HCT116 (cell line): ENCODE measurements around the gene S100G. TPM values are rescaled to one million over a fixed set of nuclear protein-coding genes. Genes with fewer than 3 reads are reported as not detected.

Source experiments
- ATAC-seq: fragments of 200-7000 bp; cut with Tn5 transposase; 2 replicates; pipeline ENCODE4 v1.9.1; 2020; ENCODE audit warnings: mild to moderate bottlenecking, moderate library complexity
- BruUV-seq: library from RNA; stranded (reverse); fragments of 400-500 nt; replicated peaks from 2 replicates; lab custom pipeline; 2021; lab: Mats Ljungman, UMichigan
- CTCF ChIA-PET: fragments of 300-600 bp; sonication (Branson Sonifier 250); formaldehyde crosslinking; loops from one replicate; lab custom pipeline; 2021; ENCODE audit warnings: antibody characterized with exemption; lab: Charles Lee
- POLR2A ChIA-PET: fragments of 300-600, 350-600 bp; sonication (Branson Sonifier 250); formaldehyde crosslinking; loops from one replicate; lab custom pipeline; 2021; ENCODE audit warnings: antibody characterized with exemption; lab: Charles Lee
- RAD21 ChIA-PET, 2 experiments: fragments of 300-600 bp; sonication (Branson Sonifier 250); formaldehyde crosslinking; loops; one replicate each; lab custom pipeline; 2023; ENCODE audit warnings: low total read pairs in 2 of 2; ENCODE audit not compliant: uncharacterized antibody in 2 of 2, unreplicated experiment in 2 of 2, low non-redundant PET in 1 of 2; lab: Charles Lee
- DNase-seq: peaks from one replicate; pipeline ENCODE4 v3.0.0-alpha.2; 2010; ENCODE audit warnings: low read depth, low spot score
- H2AFZ ChIP-seq: fragments of 200-600 bp; shearing (Covaris generic), sonication (generic); 2 replicates; pipeline ENCODE4 v1.6.1; 2017; ENCODE audit warnings: low read depth, mixed run types, mixed read lengths, antibody characterized with exemption, low read length; ENCODE audit not compliant: poor library complexity, severe bottlenecking
- H3K27ac ChIP-seq: 2 replicates; pipeline ENCODE4 v1.5.1; 2012; ENCODE audit warnings: low read depth, low read length
- H3K27me3 ChIP-seq: fragments of 200-600 bp; sonication (generic); 2 replicates; pipeline ENCODE4 v1.6.1; 2016; ENCODE audit warnings: mixed run types, low read length, mixed read lengths; ENCODE audit not compliant: insufficient read depth
- H3K36me3 ChIP-seq, 2 experiments: fragments of 200-500 bp in 1 of 2; fragments of 200-600 bp in 1 of 2; sonication (Bioruptor generic) in 1 of 2; sonication (generic) in 1 of 2; 2 replicates each; pipeline versions ENCODE4 v1.5.1 to v1.6.1; 2014 to 2016; ENCODE audit warnings: low read length in 2 of 2, inconsistent platforms in 1 of 2, mixed read lengths in 1 of 2, mixed run types in 1 of 2; ENCODE audit not compliant: insufficient read depth in 2 of 2, control insufficient read depth in 1 of 2
- H3K4me1 ChIP-seq, 2 experiments: fragments of 200-600 bp in 1 of 2; sonication (generic) in 1 of 2; 2 replicates each; pipeline versions ENCODE4 v1.5.1 to v1.6.1; 2012 to 2017; ENCODE audit warnings: low read length in 2 of 2, inconsistent platforms in 1 of 2, mild to moderate bottlenecking in 1 of 2, mixed read lengths in 1 of 2, mixed run types in 1 of 2, moderate library complexity in 1 of 2; ENCODE audit not compliant: insufficient read depth in 2 of 2, control insufficient read depth in 1 of 2
- H3K4me2 ChIP-seq: fragments of 200-600 bp; sonication (generic); 2 replicates; pipeline ENCODE4 v1.6.1; 2017; ENCODE audit warnings: mixed run types, low read length, mixed read lengths
- H3K4me3 ChIP-seq, 2 experiments: fragments of 200-600 bp in 1 of 2; sonication (generic) in 1 of 2; replicated peaks in 1 of 2; 2 replicates each; pipeline ENCODE4 v1.5.1; 2011 to 2016; ENCODE audit warnings: low read length in 2 of 2, control low read depth in 1 of 2, low read depth in 1 of 2, mild to moderate bottlenecking in 1 of 2, mixed read lengths in 1 of 2, mixed run types in 1 of 2
- H3K79me2 ChIP-seq: fragments of 200-600 bp; sonication (generic); 2 replicates; pipeline ENCODE4 v1.6.1; 2017; ENCODE audit warnings: mild to moderate bottlenecking, mixed run types, low read length, moderate library complexity, mixed read lengths; ENCODE audit not compliant: insufficient read depth
- H3K9ac ChIP-seq: fragments of 200-600 bp; sonication (generic); 2 replicates; pipeline ENCODE4 v1.6.1; 2016; ENCODE audit warnings: low read length, mixed read lengths
- H3K9me2 ChIP-seq: fragments of 200-600 bp; sonication (generic), shearing (Covaris generic); 2 replicates; pipeline ENCODE4 v1.6.1; 2017; ENCODE audit warnings: mixed run types, mild to moderate bottlenecking, moderate library complexity; ENCODE audit not compliant: insufficient read depth
- H3K9me3 ChIP-seq, 2 experiments: fragments of 200-500 bp in 1 of 2; fragments of 200-600 bp in 1 of 2; sonication (Bioruptor generic) in 1 of 2; sonication (generic) in 1 of 2; 2 replicates each; pipeline ENCODE4 v1.6.1; 2014 to 2017; ENCODE audit warnings: low read length in 2 of 2, mixed read lengths in 2 of 2, inconsistent platforms in 1 of 2, low read depth in 1 of 2, mild to moderate bottlenecking in 1 of 2, mixed run types in 1 of 2, moderate library complexity in 1 of 2; ENCODE audit not compliant: control insufficient read depth in 1 of 2, insufficient read depth in 1 of 2
- H4K20me1 ChIP-seq: fragments of 200-600 bp; sonication (generic), shearing (Covaris generic); 2 replicates; pipeline ENCODE4 v1.6.1; 2017; ENCODE audit warnings: mixed run types, mild to moderate bottlenecking, moderate library complexity; ENCODE audit not compliant: insufficient read depth
- CEBPB ChIP-seq: IDR thresholded peaks from 2 replicates; pipeline ENCODE4 v1.6.1; 2012; ENCODE audit warnings: low read depth
- ELF1 ChIP-seq: IDR thresholded peaks from 2 replicates; pipeline ENCODE4 v1.6.1; 2012; ENCODE audit warnings: low read depth, borderline replicate concordance
- JUND ChIP-seq: IDR thresholded peaks from 2 replicates; pipeline ENCODE4 v1.6.1; 2012
- RAD21 ChIP-seq: IDR thresholded peaks from 2 replicates; pipeline ENCODE4 v1.6.1; 2012; ENCODE audit warnings: low read depth, mild to moderate bottlenecking
- TCF7L2 ChIP-seq: IDR thresholded peaks from 2 replicates; pipeline ENCODE4 v1.7.0; 2011; ENCODE audit warnings: borderline replicate concordance, inconsistent platforms; ENCODE audit not compliant: insufficient read depth, insufficient read length; ENCODE audit errors: extremely low read depth
- intact Hi-C: fragments of 100-400 bp; cut with micrococcal nuclease; formaldehyde crosslinking; loops from 2 replicates; pipeline ENCODE4 v1.10.0; 2022
- total RNA-seq: library from RNA; stranded (reverse); gene quantifications from one replicate; pipeline ENCODE4 v1.2.1, GENCODE V29; 2021; ENCODE audit not compliant: unreplicated experiment
- TF ChIP-seq, protein P1 (sequence below): IDR thresholded peaks from 2 replicates; pipeline ENCODE4 v1.6.1; 2011; ENCODE audit warnings: mild to moderate bottlenecking, low read length, moderate library complexity; ENCODE audit not compliant: insufficient replicate concordance; ENCODE audit errors: extremely low read depth
- TF ChIP-seq, protein P2 (sequence below), 3 experiments: fragments of 200-600 bp in 1 of 3; sonication (generic) in 1 of 3; IDR thresholded peaks in 2 of 3; conservative IDR thresholded peaks in 1 of 3; 2 replicates each; pipeline ENCODE4 v1.5.1; 2012 to 2017; ENCODE audit warnings: low read depth in 2 of 3, low read length in 2 of 3, antibody characterized with exemption in 1 of 3, borderline replicate concordance in 1 of 3, control low read depth in 1 of 3, mild to moderate bottlenecking in 1 of 3, mixed read lengths in 1 of 3, mixed run types in 1 of 3, moderate library complexity in 1 of 3; ENCODE audit not compliant: insufficient read depth in 1 of 3

The S100G gene
- total RNA-seq, 1 experiment from 2014 or later = not detected

DNA sequence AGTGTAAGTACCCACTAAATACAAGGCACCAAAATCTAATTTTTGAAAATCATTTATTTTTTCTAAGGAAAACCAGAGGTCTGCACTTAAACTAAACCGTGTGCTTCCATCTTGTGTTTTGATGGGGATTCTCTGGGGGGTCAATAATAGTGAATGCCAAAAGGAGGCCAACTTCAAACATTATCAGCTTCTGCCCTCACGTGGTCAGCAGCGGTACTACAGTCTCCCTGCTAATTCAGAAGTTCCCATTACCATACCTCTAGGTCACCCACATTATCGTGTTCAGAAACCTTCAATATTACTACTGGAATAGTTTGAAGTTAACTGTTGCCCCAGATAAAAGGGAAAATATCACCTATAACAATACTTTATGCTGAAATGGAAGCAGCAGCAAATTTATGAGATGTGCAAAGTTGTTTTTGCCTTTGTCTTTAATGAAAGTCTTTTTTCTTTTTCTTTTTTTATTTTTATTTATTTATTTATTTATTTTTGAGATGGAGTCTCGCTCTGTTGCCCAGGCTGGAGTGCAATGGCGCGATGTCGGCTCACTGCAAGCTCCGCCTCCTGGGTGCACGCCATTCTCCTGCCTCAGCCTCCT, 45.2 kb downstream of the S100G start:
- DNase-seq = peak; percentile 26
- Histone ChIP-seq H4K20me1 (no peaks in the 10 kb centered on the region), H3K27me3 (no peaks in the 10 kb centered on the region), H3K27ac (no peak overlapping the region), H3K36me3 (peaks cover 0 to 3% of the 10 kb centered on the region in 2 experiments; a peak in 1 of 4 replicates), H3K9me2 (no peaks in the 10 kb centered on the region)
- CTCF ChIA-PET = no interaction called here
- POLR2A ChIA-PET = no interaction called here
- TF ChIP-seq TCF7L2 (no peak), ELF1 (no peak), CEBPB (no peak), JUND (no peak), RAD21 (peak; percentile 60)
- TF ChIP-seq, protein P1, sequence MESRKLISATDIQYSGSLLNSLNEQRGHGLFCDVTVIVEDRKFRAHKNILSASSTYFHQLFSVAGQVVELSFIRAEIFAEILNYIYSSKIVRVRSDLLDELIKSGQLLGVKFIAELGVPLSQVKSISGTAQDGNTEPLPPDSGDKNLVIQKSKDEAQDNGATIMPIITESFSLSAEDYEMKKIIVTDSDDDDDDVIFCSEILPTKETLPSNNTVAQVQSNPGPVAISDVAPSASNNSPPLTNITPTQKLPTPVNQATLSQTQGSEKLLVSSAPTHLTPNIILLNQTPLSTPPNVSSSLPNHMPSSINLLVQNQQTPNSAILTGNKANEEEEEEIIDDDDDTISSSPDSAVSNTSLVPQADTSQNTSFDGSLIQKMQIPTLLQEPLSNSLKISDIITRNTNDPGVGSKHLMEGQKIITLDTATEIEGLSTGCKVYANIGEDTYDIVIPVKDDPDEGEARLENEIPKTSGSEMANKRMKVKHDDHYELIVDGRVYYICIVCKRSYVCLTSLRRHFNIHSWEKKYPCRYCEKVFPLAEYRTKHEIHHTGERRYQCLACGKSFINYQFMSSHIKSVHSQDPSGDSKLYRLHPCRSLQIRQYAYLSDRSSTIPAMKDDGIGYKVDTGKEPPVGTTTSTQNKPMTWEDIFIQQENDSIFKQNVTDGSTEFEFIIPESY = no peak
- TF ChIP-seq, protein P2, sequence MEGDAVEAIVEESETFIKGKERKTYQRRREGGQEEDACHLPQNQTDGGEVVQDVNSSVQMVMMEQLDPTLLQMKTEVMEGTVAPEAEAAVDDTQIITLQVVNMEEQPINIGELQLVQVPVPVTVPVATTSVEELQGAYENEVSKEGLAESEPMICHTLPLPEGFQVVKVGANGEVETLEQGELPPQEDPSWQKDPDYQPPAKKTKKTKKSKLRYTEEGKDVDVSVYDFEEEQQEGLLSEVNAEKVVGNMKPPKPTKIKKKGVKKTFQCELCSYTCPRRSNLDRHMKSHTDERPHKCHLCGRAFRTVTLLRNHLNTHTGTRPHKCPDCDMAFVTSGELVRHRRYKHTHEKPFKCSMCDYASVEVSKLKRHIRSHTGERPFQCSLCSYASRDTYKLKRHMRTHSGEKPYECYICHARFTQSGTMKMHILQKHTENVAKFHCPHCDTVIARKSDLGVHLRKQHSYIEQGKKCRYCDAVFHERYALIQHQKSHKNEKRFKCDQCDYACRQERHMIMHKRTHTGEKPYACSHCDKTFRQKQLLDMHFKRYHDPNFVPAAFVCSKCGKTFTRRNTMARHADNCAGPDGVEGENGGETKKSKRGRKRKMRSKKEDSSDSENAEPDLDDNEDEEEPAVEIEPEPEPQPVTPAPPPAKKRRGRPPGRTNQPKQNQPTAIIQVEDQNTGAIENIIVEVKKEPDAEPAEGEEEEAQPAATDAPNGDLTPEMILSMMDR (IDR thresholded peaks at IDR 0.05 in 2 of 3, conservative IDR thresholded peaks at IDR 0.05 in 1 of 3; ENCODE audit: borderline replicate concordance in 1 of 3, insufficient read depth in 1 of 3, low read depth in 2 of 3, low read length in 2 of 3) = peak; percentile 29 to 76 (median 69); a peak in 4 of 6 replicates
- TF ChIP-seq, all 23 proteins: peak for 2
- no TSS peak for BruUV-seq
- RAD21 ChIA-PET = no interaction called here
- intact Hi-C loops = no loop called here
- Histone ChIP-seq H3K9me3 (no peaks in the 10 kb centered on the region), H3K79me2 (no peaks in the 10 kb centered on the region), H3K4me3 (no peak overlapping the region), H2AFZ (no peak overlapping the region), H3K9ac (no peak overlapping the region), H3K4me1 (no peaks in the 10 kb centered on the region), H3K4me2 (no peak overlapping the region)
- peak; percentile 78 for ATAC-seq
